ENCODE data around the gene EMB. TPM values are rescaled to one million over a fixed set of nuclear protein-coding genes. Genes with fewer than 3 reads are reported as not detected.
"Not testable (repeated sequence)": the region's sequence is repeated elsewhere in the genome, so short reads cannot be mapped to it uniquely, and the experiment has no call there.

Gene EMB
- total and polyA plus RNA-seq, 2 experiments from 2014 or later: 8.0 to 9.8 TPM

GRCh38 chr5:50447941-50448340 is 6.9 kb upstream of the EMB start:
- H3K9me3 ChIP-seq (ENCODE audit: low read depth): no peaks in the 10 kb centered on the region

GRCh38 chr5:50447228-50447627 is 6.1 kb upstream of the EMB start:
- Histone ChIP-seq H2AFZ (no peak overlapping the region), H3K27ac (no peak overlapping the region), H3K4me1 (ENCODE audit: insufficient read depth) (no peaks in the 10 kb centered on the region), H3K4me3 (no peak overlapping the region), H3K36me3 (replicated peaks; ENCODE audit: insufficient read depth, low read depth) (no peaks in the 10 kb centered on the region), H3K27me3 (no peaks in the 10 kb centered on the region), H3K9me2 (replicated peaks; ENCODE audit: insufficient read depth) (no peaks in the 10 kb centered on the region), H3K79me2 (no peaks in the 10 kb centered on the region), H3K9me3 (ENCODE audit: low read depth) (no peaks in the 10 kb centered on the region), H4K20me1 (ENCODE audit: insufficient read depth, poor library complexity, severe bottlenecking) (no peaks in the 10 kb centered on the region), H3K4me2 (no peak overlapping the region)
- no peak for DNase-seq (ENCODE audit: low spot score)
- no peak for TF ChIP-seq EZH2phosphoT487 (IDR thresholded peaks at IDR 0.05; ENCODE audit: low read depth, severe bottlenecking, unreplicated experiment)
- no peak for TF ChIP-seq EZH2 (IDR thresholded peaks at IDR 0.05; ENCODE audit: borderline replicate concordance)
- TF ChIP-seq CTCF (IDR thresholded peaks at IDR 0.05; ENCODE audit: poor library complexity): no peak

More at GRCh38 chr5:50447941-50448340, 6.9 kb upstream of the EMB start:
- TF ChIP-seq EZH2phosphoT487 (IDR thresholded peaks at IDR 0.05; ENCODE audit: low read depth, severe bottlenecking, unreplicated experiment) (no peak), CTCF (IDR thresholded peaks at IDR 0.05; ENCODE audit: poor library complexity) (no peak)
- no peak overlapping the region for H3K27ac ChIP-seq
- H3K4me1 ChIP-seq (ENCODE audit: insufficient read depth): no peaks in the 10 kb centered on the region
- H3K4me2 ChIP-seq: no peak overlapping the region
- no peak overlapping the region for H3K4me3 ChIP-seq
- no peaks in the 10 kb centered on the region for H3K9me2 ChIP-seq (replicated peaks; ENCODE audit: insufficient read depth)
- no peaks in the 10 kb centered on the region for H3K36me3 ChIP-seq (replicated peaks; ENCODE audit: insufficient read depth, low read depth)
- no peaks in the 10 kb centered on the region for H3K27me3 ChIP-seq
- no peaks in the 10 kb centered on the region for H3K79me2 ChIP-seq
- DNase-seq (ENCODE audit: low spot score): no peak
- no peak overlapping the region for H2AFZ ChIP-seq
- WGBS (ENCODE audit: low lambda C conversion rate, missing lambda C conversion rate): 92% methylated on average over 7 of the region's 7 CpGs
- no peaks in the 10 kb centered on the region for H4K20me1 ChIP-seq (ENCODE audit: insufficient read depth, poor library complexity, severe bottlenecking)

GRCh38 chr5:50445296-50445949 is 4.3 kb upstream of the EMB start:
- WGBS (ENCODE audit: low lambda C conversion rate, missing lambda C conversion rate): 85% methylated on average over 6 of the region's 6 CpGs
- no peak for TF ChIP-seq CTCF (IDR thresholded peaks at IDR 0.05; ENCODE audit: poor library complexity)
- TF ChIP-seq EZH2phosphoT487 (IDR thresholded peaks at IDR 0.05; ENCODE audit: low read depth, severe bottlenecking, unreplicated experiment): no peak
- no peak for TF ChIP-seq EZH2 (IDR thresholded peaks at IDR 0.05; ENCODE audit: borderline replicate concordance)

GRCh38 chr5:50442559-50443539 is 1.8 kb upstream of the EMB start:
- H3K79me2 ChIP-seq; H4K20me1 ChIP-seq (ENCODE audit: insufficient read depth, poor library complexity, severe bottlenecking); H3K9me2 ChIP-seq (replicated peaks; ENCODE audit: insufficient read depth); H3K27me3 ChIP-seq; H3K36me3 ChIP-seq (replicated peaks; ENCODE audit: insufficient read depth, low read depth); H3K9me3 ChIP-seq (ENCODE audit: low read depth); H2AFZ ChIP-seq; H3K27ac ChIP-seq; H3K4me3 ChIP-seq; H3K4me1 ChIP-seq (ENCODE audit: insufficient read depth); DNase-seq (ENCODE audit: low spot score); H3K4me2 ChIP-seq: not testable (repeated sequence)
- WGBS (ENCODE audit: low lambda C conversion rate, missing lambda C conversion rate): 65% methylated on average over 4 of the region's 4 CpGs

More at GRCh38 chr5:50445296-50445949, 4.3 kb upstream of the EMB start:
- Histone ChIP-seq H3K27ac (no peak overlapping the region), H3K4me2 (no peak overlapping the region), H3K9me2 (replicated peaks; ENCODE audit: insufficient read depth) (no peaks in the 10 kb centered on the region), H3K9me3 (ENCODE audit: low read depth) (no peaks in the 10 kb centered on the region), H3K27me3 (no peaks in the 10 kb centered on the region), H3K79me2 (no peaks in the 10 kb centered on the region), H2AFZ (no peak overlapping the region), H4K20me1 (ENCODE audit: insufficient read depth, poor library complexity, severe bottlenecking) (no peaks in the 10 kb centered on the region), H3K36me3 (replicated peaks; ENCODE audit: insufficient read depth, low read depth) (no peaks in the 10 kb centered on the region), H3K4me1 (ENCODE audit: insufficient read depth) (no peaks in the 10 kb centered on the region), H3K4me3 (no peak overlapping the region)
- no peak for DNase-seq (ENCODE audit: low spot score)

All from hepatocyte (in vitro differentiated cells).